Measurements from ENCODE around the gene HMGN3.

HMGN3 gene

GRCh38 chr6:79233611-79234149, 802 bp downstream of the HMGN3 start:
- in situ Hi-C loops (cut with MboI; ENCODE audit: low sequenced_read_pairs), result no loop called here

GRCh38 chr6:79232696-79233462, 1.6 kb downstream of the HMGN3 start:
- in situ Hi-C loops (cut with MboI; ENCODE audit: low sequenced_read_pairs), result no loop called here

- in situ Hi-C loops (cut with MboI; ENCODE audit: low sequenced_read_pairs), result no loop called here
These were observed 2.8 kb downstream of the HMGN3 start for GRCh38 chr6:79231666-79232065.

GRCh38 chr6:79231101-79231500, 3.4 kb downstream of the HMGN3 start:
- in situ Hi-C loops (cut with MboI; ENCODE audit: low sequenced_read_pairs), result no loop called here

GRCh38 chr6:79230149-79230548, 4.3 kb downstream of the HMGN3 start:
- in situ Hi-C loops (cut with MboI; ENCODE audit: low sequenced_read_pairs), result no loop called here

GRCh38 chr6:79227445-79227844, 7.0 kb downstream of the HMGN3 start:
- in situ Hi-C loops (cut with MboI; ENCODE audit: low sequenced_read_pairs), result no loop called here

- in situ Hi-C loops (cut with MboI; ENCODE audit: low sequenced_read_pairs), result no loop called here
These were observed 7.8 kb downstream of the HMGN3 start for GRCh38 chr6:79226660-79227059.

- in situ Hi-C loops (cut with MboI; ENCODE audit: low sequenced_read_pairs), result no loop called here
These were observed 8.5 kb downstream of the HMGN3 start for GRCh38 chr6:79225717-79226599.

GRCh38 chr6:79223611-79224404, 10.7 kb downstream of the HMGN3 start:
- in situ Hi-C loops (cut with MboI; ENCODE audit: low sequenced_read_pairs), result no loop called here

GRCh38 chr6:79215213-79215824, 19.2 kb downstream of the HMGN3 start:
- in situ Hi-C loops (cut with MboI; ENCODE audit: low sequenced_read_pairs), result no loop called here

GRCh38 chr6:79212859-79213258, 21.6 kb downstream of the HMGN3 start:
- in situ Hi-C loops (cut with MboI; ENCODE audit: low sequenced_read_pairs), result no loop called here

- in situ Hi-C loops (cut with MboI; ENCODE audit: low sequenced_read_pairs), result no loop called here
These were observed 25.7 kb downstream of the HMGN3 start for GRCh38 chr6:79208816-79209215.

GRCh38 chr6:79203753-79204253, 30.7 kb downstream of the HMGN3 start:
- in situ Hi-C loops (cut with MboI; ENCODE audit: low sequenced_read_pairs), result no loop called here

- in situ Hi-C loops (cut with MboI; ENCODE audit: low sequenced_read_pairs), result no loop called here
These were observed 31.9 kb downstream of the HMGN3 start for GRCh38 chr6:79202556-79202955.

GRCh38 chr6:79201983-79202382, 32.5 kb downstream of the HMGN3 start:
- in situ Hi-C loops (cut with MboI; ENCODE audit: low sequenced_read_pairs), result no loop called here

- in situ Hi-C loops (cut with MboI; ENCODE audit: low sequenced_read_pairs), result no loop called here
These were observed 33.3 kb downstream of the HMGN3 start for GRCh38 chr6:79201143-79201542.

- in situ Hi-C loops (cut with MboI; ENCODE audit: low sequenced_read_pairs), result no loop called here
These were observed 37.6 kb downstream of the HMGN3 start for GRCh38 chr6:79196912-79197311.

GRCh38 chr6:79193971-79194370, 40.5 kb downstream of the HMGN3 start:
- in situ Hi-C loops (cut with MboI; ENCODE audit: low sequenced_read_pairs), result no loop called here

- in situ Hi-C loops (cut with MboI; ENCODE audit: low sequenced_read_pairs), result no loop called here
These were observed 44.6 kb downstream of the HMGN3 start for GRCh38 chr6:79189760-79190350.

- in situ Hi-C loops (cut with MboI; ENCODE audit: low sequenced_read_pairs), result no loop called here
These were observed 45.5 kb downstream of the HMGN3 start for GRCh38 chr6:79188885-79189480.

Measured in HL-60/S4 (cell line).